SK-N-SH (cell line): ENCODE data around the gene AP5M1. TPM values are rescaled to one million over a fixed set of nuclear protein-coding genes. Genes with fewer than 3 reads are reported as not detected.

Experiments
- CTCF ChIA-PET: fragments of 300-600, 350-600 bp; formaldehyde crosslinking; extraction: SDS; loops from one replicate; lab custom pipeline; 2021; lab: Yijun Ruan, JAX
- POLR2A ChIA-PET: fragments of 350-600 bp; sonication (Branson Sonifier 250); formaldehyde crosslinking; extraction: SDS; loops from one replicate; lab custom pipeline; 2020; ENCODE audit warnings: antibody characterized with exemption, inconsistent platforms; lab: Yijun Ruan, JAX
- DNase-seq: peaks from one replicate; pipeline ENCODE4 v3.0.0; 2012
- H2AFZ ChIP-seq: fragments of 200-600 bp; sonication (generic); 2 replicates; pipeline ENCODE4 v1.8.1; 2016; ENCODE audit warnings: antibody characterized with exemption, mild to moderate bottlenecking, low read depth
- H3F3A ChIP-seq: fragments of 200-600 bp; sonication (generic); replicated peaks from 2 replicates; pipeline ENCODE3; 2016; ENCODE audit warnings: antibody characterized with exemption, mild to moderate bottlenecking; ENCODE audit not compliant: insufficient read depth
- H3K27ac ChIP-seq, 2 experiments: fragments of 200-500 bp in 1 of 2; fragments of 200-600 bp in 1 of 2; sonication (Bioruptor generic) in 1 of 2; sonication (generic), shearing (Covaris generic) in 1 of 2; 2 replicates each; pipeline versions ENCODE4 v1.5.1 to v1.6.1; 2014 to 2016; ENCODE audit warnings: low read depth in 2 of 2, inconsistent platforms in 1 of 2, low read length in 1 of 2, mild to moderate bottlenecking in 1 of 2, mixed read lengths in 1 of 2
- H3K27me3 ChIP-seq: fragments of 200-600 bp; sonication (generic), shearing (Covaris generic); 2 replicates; pipeline ENCODE4 v1.6.1; 2016; ENCODE audit warnings: mixed run types; ENCODE audit not compliant: insufficient read depth
- H3K36me3 ChIP-seq, 2 experiments: fragments of 200-500 bp in 1 of 2; fragments of 200-600 bp in 1 of 2; sonication (Bioruptor generic) in 1 of 2; sonication (generic) in 1 of 2; replicated peaks in 1 of 2; 2 replicates each; pipeline versions ENCODE3 to v1.5.1; 2014 to 2016; ENCODE audit warnings: low read length in 1 of 2, mild to moderate bottlenecking in 1 of 2; ENCODE audit not compliant: insufficient read depth in 2 of 2, control insufficient read depth in 1 of 2
- H3K4me1 ChIP-seq, 2 experiments: fragments of 200-500 bp in 1 of 2; fragments of 200-600 bp in 1 of 2; sonication (Bioruptor generic) in 1 of 2; sonication (generic), shearing (Covaris generic) in 1 of 2; 2 replicates each; pipeline versions ENCODE4 v1.5.1 to v1.6.1; 2014 to 2016; ENCODE audit warnings: low read depth in 1 of 2, low read length in 1 of 2, mixed run types in 1 of 2; ENCODE audit not compliant: insufficient read depth in 2 of 2, control insufficient read depth in 1 of 2
- H3K4me2 ChIP-seq: fragments of 200-600 bp; sonication (generic), shearing (Covaris generic); 2 replicates; pipeline ENCODE4 v1.6.1; 2017; ENCODE audit warnings: mixed run types
- H3K4me3 ChIP-seq, 2 experiments: fragments of 200-500 bp in 1 of 2; fragments of 200-600 bp in 1 of 2; sonication (Bioruptor generic) in 1 of 2; sonication (generic), shearing (Covaris generic) in 1 of 2; 2 replicates each; pipeline versions ENCODE4 v1.5.1 to v1.8.1; 2014 to 2016; ENCODE audit warnings: low read depth in 2 of 2, inconsistent platforms in 1 of 2, low read length in 1 of 2, mild to moderate bottlenecking in 1 of 2, mixed read lengths in 1 of 2, moderate library complexity in 1 of 2
- H3K79me2 ChIP-seq: fragments of 200-600 bp; sonication (generic); 2 replicates; pipeline ENCODE4 v1.8.1; 2017; ENCODE audit warnings: mild to moderate bottlenecking; ENCODE audit not compliant: insufficient read depth
- H3K9ac ChIP-seq: fragments of 200-600 bp; sonication (generic); 2 replicates; pipeline ENCODE4 v1.6.1; 2017; ENCODE audit warnings: mixed run types
- H3K9me2 ChIP-seq: fragments of 200-600 bp; sonication (generic); 2 replicates; pipeline ENCODE4 v1.6.1; 2017; ENCODE audit warnings: mixed run types
- H3K9me3 ChIP-seq: fragments of 200-600 bp; sonication (generic); 2 replicates; pipeline ENCODE4 v1.6.1; 2017; ENCODE audit warnings: mixed run types, mild to moderate bottlenecking, moderate library complexity
- H4K20me1 ChIP-seq: fragments of 200-600 bp; sonication (generic); 2 replicates; pipeline ENCODE4 v1.6.1; 2017; ENCODE audit warnings: mild to moderate bottlenecking, mixed run types; ENCODE audit not compliant: insufficient read depth
- CHD2 ChIP-seq: fragments of 150-350 bp; IDR thresholded peaks from 2 replicates; pipeline ENCODE4 v1.6.1; 2018; ENCODE audit warnings: low read length; ENCODE audit not compliant: partially characterized antibody
- ELF1 ChIP-seq: IDR thresholded peaks from 2 replicates; pipeline ENCODE4 v1.4.0; 2012
- EP300 ChIP-seq, 2 experiments: IDR thresholded peaks; 2 replicates each; pipeline versions ENCODE4 v1.4.0 to v1.6.1; 2012; ENCODE audit warnings: borderline replicate concordance in 1 of 2, low read depth in 1 of 2, low read length in 1 of 2
- FOXJ3 ChIP-seq: sonication (generic); formaldehyde crosslinking; IDR thresholded peaks from 2 replicates; pipeline ENCODE4 v1.5.1; 2020; ENCODE audit warnings: mild to moderate bottlenecking, missing genetic modification reagents
- FOXM1 ChIP-seq: IDR thresholded peaks from 2 replicates; pipeline ENCODE4 v1.4.0; 2012; ENCODE audit warnings: low read depth, mild to moderate bottlenecking
- GABPA ChIP-seq: IDR thresholded peaks from 2 replicates; pipeline ENCODE4 v1.4.0; 2012; ENCODE audit warnings: low read depth, mild to moderate bottlenecking
- GATA2 ChIP-seq: sonication (generic); formaldehyde crosslinking; IDR thresholded peaks from 2 replicates; pipeline ENCODE4 v1.5.0; 2020; ENCODE audit warnings: mild to moderate bottlenecking, missing genetic modification reagents
- JUND ChIP-seq: IDR thresholded peaks from 2 replicates; pipeline ENCODE4 v1.4.0; 2012
- MAX ChIP-seq: IDR thresholded peaks from 2 replicates; pipeline ENCODE4 v1.4.0; 2012; ENCODE audit warnings: low read depth
- MEF2A ChIP-seq: IDR thresholded peaks from 2 replicates; pipeline ENCODE4 v1.4.0; 2012; ENCODE audit warnings: low read depth, borderline replicate concordance
- MXI1 ChIP-seq: IDR thresholded peaks from 2 replicates; pipeline ENCODE4 v1.6.1; 2012; ENCODE audit warnings: mild to moderate bottlenecking, low read depth, low read length, improper control_type of control experiment
- NRF1 ChIP-seq: IDR thresholded peaks from 2 replicates; pipeline ENCODE4 v1.6.1; 2012; ENCODE audit warnings: low read depth, mild to moderate bottlenecking, low read length
- POLR2AphosphoS5 ChIP-seq: IDR thresholded peaks from 2 replicates; pipeline ENCODE4 v1.6.1; 2012; ENCODE audit warnings: low read depth, low read length
- RCOR1 ChIP-seq: fragments of 150-350 bp; IDR thresholded peaks from 2 replicates; pipeline ENCODE4 v1.6.1; 2017; ENCODE audit warnings: antibody characterized with exemption, low read length
- SMC3 ChIP-seq: IDR thresholded peaks from 2 replicates; pipeline ENCODE4 v1.6.1; 2012; ENCODE audit warnings: low read depth, low read length, improper control_type of control experiment
- TAF1 ChIP-seq: IDR thresholded peaks from 2 replicates; pipeline ENCODE4 v1.6.1; 2012; ENCODE audit warnings: low read depth, mild to moderate bottlenecking, low read length, moderate library complexity, borderline replicate concordance
- USF1 ChIP-seq: IDR thresholded peaks from 2 replicates; pipeline ENCODE4 v1.4.0; 2012; ENCODE audit warnings: low read depth, borderline replicate concordance
- USF2 ChIP-seq: fragments of 150-350 bp; IDR thresholded peaks from 2 replicates; pipeline ENCODE4 v1.6.1; 2017; ENCODE audit warnings: antibody characterized with exemption, low read length, low read depth, borderline replicate concordance
- YY1 ChIP-seq: IDR thresholded peaks from 2 replicates; pipeline ENCODE4 v1.4.0; 2012; ENCODE audit warnings: low read depth, mild to moderate bottlenecking
- ZBTB33 ChIP-seq: IDR thresholded peaks from 2 replicates; pipeline ENCODE4 v1.4.0; 2012; ENCODE audit warnings: low read depth, borderline replicate concordance
- WGBS: methylation state at CpG from one replicate; pipeline ENCODE4 v1.1.6; 2017; ENCODE audit warnings: low lambda C conversion rate; 5-methylcytosine and 5-hydroxymethylcytosine counted together
- polyA plus RNA-seq, 3 experiments: library from polyadenylated mRNA; depleted of rRNA; stranded (reverse); fragments of >200 nt; gene quantifications; 2 replicates each; pipeline ENCODE4 v1.2.3, GENCODE V29; 2012

Gene AP5M1
- polyA plus RNA-seq, 1 of the 3 experiments (the other 2 are of a cell fraction) = 13.1 TPM

GRCh38 chr14:57273236-57273635, 4.5 kb downstream of the AP5M1 start:
- ChIA-PET POLR2A (no interaction called here), CTCF (interaction anchor here (1.9 kb wide), 1 partner anchor 12 kb away, joined by 4 read pairs; no protein-coding TSS in a partner anchor)
- peaks cover 40 to 41% of the 10 kb centered on the region in 2 experiments for H3K36me3 ChIP-seq

GRCh38 chr14:57274551-57274950, 5.8 kb downstream of the AP5M1 start:
- Histone ChIP-seq H3K36me3 (peaks cover 41 to 45% of the 10 kb centered on the region in 2 experiments), H3K9ac (no peak overlapping the region), H3K27me3 (no peaks in the 10 kb centered on the region), H3K9me3 (no peaks in the 10 kb centered on the region), H3F3A (peaks cover 22% of the 10 kb centered on the region), H3K9me2 (no peaks in the 10 kb centered on the region), H2AFZ (no peak overlapping the region), H3K4me1 (peaks cover 0 to 4% of the 10 kb centered on the region in 2 experiments; a peak in 2 of 4 replicates), H4K20me1 (no peaks in the 10 kb centered on the region), H3K4me3 (no peak overlapping the region), H3K27ac (no peak overlapping the region), H3K4me2 (no peak overlapping the region), H3K79me2 (peaks cover 65% of the 10 kb centered on the region)
- ChIA-PET CTCF (interaction anchor here (1.9 kb wide), 1 partner anchor 11 kb away, joined by 4 read pairs; no protein-coding TSS in a partner anchor), POLR2A (no interaction called here)
- DNase-seq = no peak
- 64% methylated on average over 2 of the region's 2 CpGs for WGBS
- TF ChIP-seq SMC3 (no peak), GABPA (no peak), USF1 (no peak), MXI1 (no peak)
- TF ChIP-seq, all 33 proteins: peak for 0

More at GRCh38 chr14:57273236-57273635, 4.5 kb downstream of the AP5M1 start:
- no peak for DNase-seq
- 98% methylated on average over 1 of the region's 1 CpG for WGBS
- Histone ChIP-seq H3K4me1 (peaks cover 0 to 4% of the 10 kb centered on the region in 2 experiments; a peak in 2 of 4 replicates), H3F3A (peaks cover 28% of the 10 kb centered on the region), H3K9me3 (no peaks in the 10 kb centered on the region), H3K4me3 (no peak overlapping the region), H3K27ac (no peak overlapping the region), H3K9me2 (no peaks in the 10 kb centered on the region), H3K9ac (no peak overlapping the region), H3K27me3 (no peaks in the 10 kb centered on the region), H3K79me2 (peaks cover 75% of the 10 kb centered on the region), H4K20me1 (no peaks in the 10 kb centered on the region), H3K4me2 (no peak overlapping the region), H2AFZ (no peak overlapping the region)
- TF ChIP-seq TAF1 (no peak), GABPA (no peak), NRF1 (no peak), USF2 (no peak), GATA2 (CRISPR knock-in tag) (no peak), EP300 (IDR thresholded peaks at IDR 0.05; ENCODE audit: borderline replicate concordance in 1 of 2, low read depth in 1 of 2, low read length in 1 of 2) (no peak), POLR2AphosphoS5 (no peak), JUND (no peak), CHD2 (no peak), ELF1 (no peak), YY1 (no peak), MAX (no peak), FOXM1 (no peak), RCOR1 (no peak), ZBTB33 (no peak), FOXJ3 (CRISPR knock-in tag) (no peak), MEF2A (no peak)
